GM19463 (cell line): ENCODE results near the gene SSX1.
"Not testable (repeated sequence)": the region's sequence is repeated elsewhere in the genome, so short reads cannot be mapped to it uniquely, and the experiment has no call there.

Source experiments
- ATAC-seq: cut with Tn5 transposase; IDR thresholded peaks from one replicate; pipeline ENCODE4 v1.9.1; 2021; ENCODE audit warnings: mild to moderate bottlenecking, moderate library complexity; ENCODE audit not compliant: unreplicated experiment

SSX1 gene

DNA sequence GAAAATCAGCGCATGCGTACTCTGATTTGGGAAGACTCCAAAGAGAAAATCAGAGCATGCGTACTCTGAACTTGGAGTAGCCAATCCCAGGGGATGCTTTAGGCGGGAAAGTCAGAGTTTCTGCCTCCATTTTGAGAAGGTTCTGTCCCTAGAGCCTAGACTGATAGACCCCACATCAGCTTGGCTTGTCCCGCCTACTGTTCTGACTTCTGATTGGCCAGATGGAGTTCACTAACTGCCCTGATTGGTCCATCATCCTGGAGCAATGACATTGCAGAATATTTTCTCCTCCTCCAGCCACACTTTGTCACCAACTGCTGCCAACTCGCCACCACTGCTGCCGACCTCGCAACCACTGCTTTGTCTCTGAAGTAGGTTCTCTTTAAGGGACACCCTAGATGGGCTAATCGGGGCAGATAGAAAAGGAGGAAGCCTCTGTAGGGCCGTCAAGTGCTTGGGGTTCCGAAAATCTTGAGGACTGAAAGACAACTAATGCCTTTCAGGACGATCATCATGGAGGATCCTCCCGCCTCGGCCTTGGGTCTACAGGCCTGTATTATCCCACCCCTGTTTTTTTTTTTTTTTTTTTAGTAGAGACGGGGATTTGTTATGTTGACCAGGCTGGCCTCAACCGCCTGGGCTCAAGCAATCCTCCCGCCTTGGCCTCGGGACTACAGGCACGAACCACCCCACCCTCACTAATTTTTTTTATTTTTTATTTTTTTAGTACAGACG lies at the start of gene SSX1:
TSS of gene SSX1 (plus strand) at position 331 of the 735 bp plus-strand sequence. CDS start 1,850 bp downstream, outside the sequence.
- ATAC-seq, result not testable (repeated sequence)

DNA sequence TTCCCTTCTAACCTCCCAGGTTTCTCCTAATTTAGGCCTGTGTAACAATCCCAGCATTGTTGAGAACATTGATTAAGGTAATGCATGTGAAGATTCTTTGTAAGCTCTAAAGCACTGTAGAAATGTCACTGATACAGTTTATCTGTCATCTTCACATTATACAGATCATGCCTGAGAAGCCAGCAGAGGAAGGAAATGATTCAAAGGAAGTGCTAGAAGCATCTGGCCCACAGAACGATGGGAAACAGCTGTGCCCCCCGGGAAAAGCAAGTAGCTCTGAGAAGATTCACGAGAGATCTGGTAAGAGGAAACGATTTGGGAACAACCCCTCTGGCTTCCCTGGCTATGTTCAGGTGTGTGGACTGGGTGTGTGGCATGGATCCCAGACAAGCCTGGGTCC lies 40.9 kb upstream of the SSX1 start:
- ATAC-seq, result not testable (repeated sequence)

DNA sequence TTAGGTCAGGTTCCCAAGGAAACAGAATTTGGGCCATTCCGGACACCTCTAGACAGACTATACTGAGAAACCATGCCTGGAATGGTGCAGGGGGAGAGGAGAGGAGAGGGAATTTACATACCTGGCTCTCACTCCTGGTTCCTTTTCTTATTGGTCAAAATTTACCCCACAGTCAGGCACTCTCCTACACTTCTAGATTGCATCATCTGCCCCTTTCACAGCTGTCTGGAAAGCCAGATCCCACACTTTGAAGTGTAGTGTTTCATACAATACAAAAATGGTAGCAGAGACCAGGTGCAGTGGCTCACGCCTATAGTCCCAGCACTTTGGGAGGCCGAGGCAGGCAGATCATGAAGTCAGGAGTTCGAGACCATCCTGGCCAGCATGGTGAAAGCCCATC lies 31.0 kb upstream of the SSX1 start:
- not testable (repeated sequence) for ATAC-seq

DNA sequence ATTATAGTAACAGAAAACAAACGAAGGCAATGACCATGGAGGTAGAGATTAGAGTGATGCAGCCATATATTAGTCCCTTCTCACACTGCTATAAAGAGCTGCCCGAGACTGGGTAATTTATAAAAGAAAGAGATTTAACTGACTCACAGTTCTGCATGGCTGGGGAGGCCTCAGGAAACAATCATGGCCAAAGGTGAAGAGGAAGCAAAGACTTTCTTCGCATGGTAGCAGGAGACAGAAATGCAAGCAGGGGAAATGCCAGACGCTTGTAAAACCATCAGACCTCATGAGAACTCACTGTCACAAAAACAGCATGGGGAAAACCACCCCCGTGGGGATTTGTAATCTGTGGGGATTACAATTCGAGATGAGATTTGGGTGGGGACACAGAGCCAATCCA lies 2.2 kb upstream of the SSX1 start:
- not testable (repeated sequence) for ATAC-seq

GRCh38 chrX:48274365-48274764 lies 19.2 kb downstream of the SSX1 start:
- ATAC-seq, result not testable (repeated sequence)

DNA sequence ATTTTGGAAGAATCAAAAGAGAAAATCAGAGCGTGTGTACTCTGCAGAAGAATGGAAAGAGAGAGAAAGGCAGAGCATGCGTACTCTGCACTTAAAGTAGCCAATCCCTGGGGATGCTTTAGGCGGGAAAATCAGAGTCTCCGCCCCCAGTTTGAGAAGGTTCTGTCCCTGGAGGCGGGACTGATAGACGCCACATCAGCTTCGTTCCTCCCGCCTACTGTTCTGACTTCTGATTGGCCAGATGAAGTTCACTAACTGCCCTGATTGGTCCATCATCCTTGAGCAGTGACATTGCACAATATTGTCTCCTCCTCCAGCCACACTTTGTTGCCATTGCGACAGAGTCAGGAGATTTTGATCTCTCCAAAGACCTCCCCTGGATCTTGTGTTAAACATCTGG lies 23.8 kb downstream of the SSX1 start:
- no peak for ATAC-seq

DNA sequence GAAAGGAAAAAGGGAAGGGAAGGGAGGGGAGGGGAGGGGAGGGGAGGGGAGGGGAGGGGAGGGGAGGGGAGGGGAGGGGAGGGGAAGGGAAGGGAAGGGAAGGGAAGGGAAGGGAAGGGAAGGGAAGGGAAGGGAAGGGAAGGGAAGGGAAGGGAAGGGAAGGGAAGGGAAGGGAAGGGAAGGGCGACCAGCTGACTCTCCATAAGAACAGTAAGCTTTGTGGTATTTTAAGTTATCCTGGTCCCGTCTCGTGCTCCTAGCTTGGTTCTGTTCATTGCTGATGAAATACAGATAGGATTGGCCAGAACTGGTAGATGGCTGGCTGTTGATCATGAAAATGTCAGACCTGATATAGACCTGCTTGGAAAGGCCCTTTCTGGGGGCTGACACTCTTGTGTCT lies 25.5 kb downstream of the SSX1 start:
- not testable (repeated sequence) for ATAC-seq

DNA sequence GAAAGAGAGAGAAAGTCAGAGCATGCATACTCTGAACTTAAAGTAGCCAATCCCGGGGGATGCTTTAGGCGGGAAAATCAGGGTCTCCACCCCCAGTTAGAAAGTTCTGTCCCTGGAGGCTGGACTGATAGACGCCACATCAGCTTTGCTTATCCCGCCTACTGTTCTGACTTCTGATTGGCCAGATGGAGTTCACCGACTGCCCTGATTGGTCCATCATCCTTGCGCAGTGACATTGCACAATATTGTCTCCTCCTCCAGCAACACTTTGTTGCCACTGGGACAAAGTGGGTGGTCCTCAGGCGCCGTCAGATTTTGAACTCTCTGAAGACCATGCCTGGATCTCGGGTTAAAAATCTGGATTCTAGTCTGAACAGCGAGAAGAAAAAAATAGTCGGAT lies 51.0 kb downstream of the SSX1 start:
- ATAC-seq, result no peak

DNA sequence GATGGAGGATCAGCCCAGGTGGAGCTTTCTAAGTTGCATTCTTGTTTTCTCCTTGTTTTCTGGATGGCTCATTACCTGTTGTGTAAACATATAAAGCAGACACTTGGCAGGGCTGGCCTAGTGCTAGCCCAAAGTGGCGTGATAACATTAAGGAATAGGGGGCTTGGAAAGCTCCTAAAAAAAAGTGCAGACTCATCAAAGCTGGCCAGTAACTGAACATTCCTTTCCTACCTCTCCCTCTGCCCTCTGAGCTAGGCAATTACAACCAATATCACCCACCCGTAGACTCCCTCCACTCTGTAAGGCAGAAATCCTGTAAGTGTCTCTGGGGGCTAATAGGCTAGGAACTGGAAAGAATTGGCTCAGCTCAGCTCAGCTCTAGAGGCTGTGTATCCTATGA lies 58.8 kb downstream of the SSX1 start:
- ATAC-seq, result not testable (repeated sequence)
